GM18951 (cell line): Measurements from ENCODE around the gene APBA2.
"Not testable (repeated sequence)": the region's sequence is repeated elsewhere in the genome, so short reads cannot be mapped to it uniquely, and the experiment has no call there.

Source experiments
- POLR2A ChIP-seq: IDR thresholded peaks from 4 replicates; pipeline ENCODE4 v1.6.1; 2011; ENCODE audit warnings: mild to moderate bottlenecking; ENCODE audit not compliant: insufficient read length, insufficient read depth; ENCODE audit errors: extremely low read depth
- in situ Hi-C: fragments of 300-500 bp; cut with MboI; formaldehyde crosslinking; loops from one replicate; pipeline ENCODE4 v1.12.0; 2022; ENCODE audit warnings: low sequenced_read_pairs, mixed read lengths, inconsistent platforms; ENCODE audit not compliant: unreplicated experiment

APBA2 gene

GRCh38 chr15:28885630-28886430 lies at the start of gene APBA2:
TSS of gene APBA2 (plus strand) at chr15:28885974. CDS start at chr15:29053885, 167,911 bp downstream.
- TF ChIP-seq POLR2A: no peak
- in situ Hi-C loops: no loop called here

- in situ Hi-C loops: not testable (repeated sequence)
Measured at GRCh38 chr15:28840285-28840684, 45.5 kb upstream of the APBA2 start.

GRCh38 chr15:28842210-28842609 lies 43.6 kb upstream of the APBA2 start:
- in situ Hi-C loops: not testable (repeated sequence)

- in situ Hi-C loops: not testable (repeated sequence)
Measured at GRCh38 chr15:28843520-28843919, 42.3 kb upstream of the APBA2 start.

- in situ Hi-C loops: not testable (repeated sequence)
Measured at GRCh38 chr15:28844147-28844546, 41.6 kb upstream of the APBA2 start.

GRCh38 chr15:28847247-28847646 lies 38.5 kb upstream of the APBA2 start:
- in situ Hi-C loops: not testable (repeated sequence)

GRCh38 chr15:28847959-28848358 lies 37.8 kb upstream of the APBA2 start:
- in situ Hi-C loops: not testable (repeated sequence)

- in situ Hi-C loops: not testable (repeated sequence)
Measured at GRCh38 chr15:28848521-28848920, 37.3 kb upstream of the APBA2 start, which contains the start of gene GOLGA6L7. TSS of gene GOLGA6L7 (minus strand) at chr15:28848644. CDS start at chr15:28848549, 95 bp downstream.

GRCh38 chr15:28849271-28849670 lies 36.5 kb upstream of the APBA2 start:
- in situ Hi-C loops: not testable (repeated sequence)

- in situ Hi-C loops: not testable (repeated sequence)
Measured at GRCh38 chr15:28849766-28850165, 36.0 kb upstream of the APBA2 start.

- in situ Hi-C loops: not testable (repeated sequence)
Measured at GRCh38 chr15:28853654-28854053, 32.1 kb upstream of the APBA2 start.

GRCh38 chr15:28854578-28854977 lies 31.2 kb upstream of the APBA2 start:
- in situ Hi-C loops: not testable (repeated sequence)

GRCh38 chr15:28861031-28861534 lies 24.7 kb upstream of the APBA2 start:
- in situ Hi-C loops: no loop called here
- TF ChIP-seq POLR2A: no peak

GRCh38 chr15:28861589-28862293 lies 24.0 kb upstream of the APBA2 start:
- in situ Hi-C loops: not testable (repeated sequence)

- no peak for TF ChIP-seq POLR2A
- in situ Hi-C loops: no loop called here
Measured at GRCh38 chr15:28868744-28869345, 16.9 kb upstream of the APBA2 start.
